Measurements from ENCODE around the gene RUBCN. TPM values are rescaled to one million over a fixed set of nuclear protein-coding genes. Genes with fewer than 3 reads are reported as not detected.

Gene RUBCN
- total and polyA plus RNA-seq, 2 of the 13 experiments (the other 11 are each of a cell fraction or from before 2014, with no cell fraction given) = 5.2 to 8.1 TPM

DNA sequence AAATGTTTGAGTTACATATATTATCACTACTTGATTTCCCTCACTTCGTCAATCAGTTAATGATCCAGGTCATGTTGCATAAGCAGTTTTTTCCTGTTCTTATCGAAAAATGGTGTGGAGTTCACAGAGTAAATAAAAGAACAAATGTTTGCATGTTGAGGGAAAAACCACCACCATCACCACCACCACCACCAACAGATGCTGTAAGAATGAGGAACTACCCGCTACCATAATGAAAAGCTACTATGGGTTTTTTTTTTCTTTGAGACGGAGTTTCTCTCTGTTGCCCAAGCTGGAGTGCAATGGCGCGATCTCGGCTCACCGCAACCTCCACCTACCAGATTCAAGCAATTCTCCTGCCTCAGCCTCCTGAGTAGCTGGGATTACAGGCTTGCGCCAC is 27.6 kb downstream of the RUBCN start:
- BruUV-seq (replicated peaks) = no TSS peak
- POLR2A ChIA-PET = no interaction called here

More for the DNA sequence above, 27.6 kb downstream of the RUBCN start:
- Histone ChIP-seq H2AFZ (ENCODE audit: low read length) (no peak overlapping the region), H3K4me1 (ENCODE audit: insufficient read depth, low read length) (no peaks in the 10 kb centered on the region), H3K9me3 (ENCODE audit: low read length) (no peaks in the 10 kb centered on the region), H4K20me1 (ENCODE audit: insufficient read depth, low read length) (no peaks in the 10 kb centered on the region), H3K27me3 (ENCODE audit: control insufficient read depth in 1 of 2, insufficient read depth in 2 of 2, low read length in 2 of 2) (no peaks in the 10 kb centered on the region), H3K9ac (ENCODE audit: insufficient read depth, low read depth, low read length) (no peak overlapping the region), H3K27ac (ENCODE audit: extremely low read length, insufficient read depth, low read length) (no peak overlapping the region), H3K79me2 (ENCODE audit: insufficient read depth, low read length) (no peaks in the 10 kb centered on the region), H3K4me2 (ENCODE audit: low read depth, low read length) (no peak overlapping the region), H3K4me3 (replicated peaks in 1 of 3; ENCODE audit: insufficient read depth in 1 of 3, low read depth in 2 of 3, low read length in 3 of 3) (no peak overlapping the region), H3K36me3 (replicated peaks in 1 of 2; ENCODE audit: control insufficient read depth in 1 of 2, insufficient read depth in 2 of 2, low read length in 2 of 2) (peaks cover 1 to 13% of the 10 kb centered on the region in 2 experiments; a peak in 1 of 5 replicates)
- in situ Hi-C loops (cut with HindIII; ENCODE audit: extremely low pct_ligation_motif_present, low pct_unique_long_range_greater_than_20kb) = no loop called here
- CTCF ChIA-PET (ENCODE audit: low intra/inter-chr PET ratio, low total read pairs) = no interaction called here
- TF ChIP-seq GATA4 (IDR thresholded peaks at IDR 0.05; ENCODE audit: borderline replicate concordance, low read depth) (no peak), CBFB (CRISPR knock-in tag; IDR thresholded peaks at IDR 0.05) (no peak), REL (CRISPR knock-in tag; conservative IDR thresholded peaks at IDR 0.05) (no peak), NR2F6 (IDR thresholded peaks at IDR 0.05) (no peak), NR2F6 (CRISPR knock-in tag; IDR thresholded peaks at IDR 0.05) (no peak), CBX2 (IDR thresholded peaks at IDR 0.05; ENCODE audit: low read depth, low read length) (no peak), CBX2 (CRISPR knock-in tag; IDR thresholded peaks at IDR 0.05; ENCODE audit: low read depth) (no peak), USF2 (IDR thresholded peaks at IDR 0.05; ENCODE audit: low read depth, low read length) (no peak), USF2 (CRISPR knock-in tag; IDR thresholded peaks at IDR 0.05; ENCODE audit: borderline replicate concordance) (no peak), ZNF768 (CRISPR knock-in tag; IDR thresholded peaks at IDR 0.05) (no peak), GABPB1 (CRISPR knock-in tag; IDR thresholded peaks at IDR 0.05) (no peak)
- intact Hi-C loops (cut with micrococcal nuclease; ENCODE audit: unreplicated experiment) = no loop called here
- no peak for ATAC-seq
- no peak for FAIRE-seq
- DNase-seq (ENCODE audit: low spot score) = no peak
- WGBS (ENCODE audit: low lambda C conversion rate) = 97% methylated on average over 9 of the region's 9 CpGs
